ENCODE results near the gene PHLDB2.

DNA sequence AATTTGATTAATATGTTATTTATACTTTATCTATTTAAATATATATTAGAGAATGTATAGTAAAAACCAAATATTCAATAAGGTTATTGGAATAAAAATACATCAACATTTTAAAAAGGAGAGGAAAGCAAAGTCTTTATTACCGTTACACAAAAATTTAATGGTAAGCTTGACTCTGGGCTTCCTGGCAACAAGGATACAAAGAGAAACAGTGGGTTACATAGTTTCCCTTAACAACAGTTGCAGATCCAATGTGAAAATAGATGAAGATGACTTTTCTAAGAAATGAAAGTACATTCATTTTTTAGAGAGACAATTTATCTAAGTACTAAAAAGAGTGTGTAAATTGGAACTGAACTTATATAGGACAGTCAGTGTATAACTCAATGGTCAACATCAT is 6.0 kb upstream of the PHLDB2 start:
- TF ChIP-seq CTCF (IDR thresholded peaks at IDR 0.05), result no peak
- TF ChIP-seq POLR2A (IDR thresholded peaks at IDR 0.05), result no peak
